ENCODE measurements around the gene ATP10A.

ATP10A gene

GRCh38 chr15:25676070-25676469 lies 187.1 kb downstream of the ATP10A start:
- Histone ChIP-seq H3K9ac (ENCODE audit: low read length) (no peak overlapping the region), H3K9me3 (ENCODE audit: control insufficient read depth, low read length) (no peaks in the 10 kb centered on the region), H3K36me3 (ENCODE audit: control insufficient read depth, insufficient read depth, low read length, severe bottlenecking) (peaks cover 38% of the 10 kb centered on the region), H3K4me3 (ENCODE audit: low read length) (no peak overlapping the region), H3K4me1 (ENCODE audit: control insufficient read depth, insufficient read depth, low read length) (peaks cover 12% of the 10 kb centered on the region), H3K27me3 (replicated peaks; ENCODE audit: control insufficient read depth, insufficient read depth, low read length) (no peaks in the 10 kb centered on the region)
- DNase-seq (ENCODE audit: low read depth): no peak

- no peak overlapping the region for H3K4me3 ChIP-seq (ENCODE audit: low read length)
- no peaks in the 10 kb centered on the region for H3K27me3 ChIP-seq (replicated peaks; ENCODE audit: control insufficient read depth, insufficient read depth, low read length)
- H3K4me1 ChIP-seq (ENCODE audit: control insufficient read depth, insufficient read depth, low read length): peaks cover 19% of the 10 kb centered on the region
- H3K36me3 ChIP-seq (ENCODE audit: control insufficient read depth, insufficient read depth, low read length, severe bottlenecking): peaks cover 31% of the 10 kb centered on the region
- H3K9ac ChIP-seq (ENCODE audit: low read length): no peak overlapping the region
- H3K9me3 ChIP-seq (ENCODE audit: control insufficient read depth, low read length): no peaks in the 10 kb centered on the region
- DNase-seq (ENCODE audit: low read depth): no peak
These were observed 187.7 kb downstream of the ATP10A start for GRCh38 chr15:25675396-25675795.

- peaks cover 26% of the 10 kb centered on the region for H3K36me3 ChIP-seq (ENCODE audit: control insufficient read depth, insufficient read depth, low read length, severe bottlenecking)
- H3K4me3 ChIP-seq (ENCODE audit: low read length): no peak overlapping the region
- DNase-seq (ENCODE audit: low read depth): no peak
- H3K9me3 ChIP-seq (ENCODE audit: control insufficient read depth, low read length): no peaks in the 10 kb centered on the region
- peaks cover 24% of the 10 kb centered on the region for H3K4me1 ChIP-seq (ENCODE audit: control insufficient read depth, insufficient read depth, low read length)
- H3K9ac ChIP-seq (ENCODE audit: low read length): no peak overlapping the region
- no peaks in the 10 kb centered on the region for H3K27me3 ChIP-seq (replicated peaks; ENCODE audit: control insufficient read depth, insufficient read depth, low read length)
These were observed 188.2 kb downstream of the ATP10A start for GRCh38 chr15:25674913-25675312.

- no peak overlapping the region for H3K9ac ChIP-seq (ENCODE audit: low read length)
- peaks cover 18% of the 10 kb centered on the region for H3K36me3 ChIP-seq (ENCODE audit: control insufficient read depth, insufficient read depth, low read length, severe bottlenecking)
- H3K27me3 ChIP-seq (replicated peaks; ENCODE audit: control insufficient read depth, insufficient read depth, low read length): no peaks in the 10 kb centered on the region
- peaks cover 24% of the 10 kb centered on the region for H3K4me1 ChIP-seq (ENCODE audit: control insufficient read depth, insufficient read depth, low read length)
- no peak for DNase-seq (ENCODE audit: low read depth)
- H3K9me3 ChIP-seq (ENCODE audit: control insufficient read depth, low read length): no peaks in the 10 kb centered on the region
- H3K4me3 ChIP-seq (ENCODE audit: low read length): no peak overlapping the region
These were observed 189.2 kb downstream of the ATP10A start for GRCh38 chr15:25673972-25674371.

- no peaks in the 10 kb centered on the region for H3K27me3 ChIP-seq (replicated peaks; ENCODE audit: control insufficient read depth, insufficient read depth, low read length)
- H3K4me3 ChIP-seq (ENCODE audit: low read length): no peak overlapping the region
- H3K9ac ChIP-seq (ENCODE audit: low read length): no peak overlapping the region
- peaks cover 12% of the 10 kb centered on the region for H3K36me3 ChIP-seq (ENCODE audit: control insufficient read depth, insufficient read depth, low read length, severe bottlenecking)
- peaks cover 24% of the 10 kb centered on the region for H3K4me1 ChIP-seq (ENCODE audit: control insufficient read depth, insufficient read depth, low read length)
- DNase-seq (ENCODE audit: low read depth): no peak
- no peaks in the 10 kb centered on the region for H3K9me3 ChIP-seq (ENCODE audit: control insufficient read depth, low read length)
These were observed 189.8 kb downstream of the ATP10A start for GRCh38 chr15:25673351-25673750.

- H3K4me3 ChIP-seq (ENCODE audit: low read length): no peak overlapping the region
These were observed 192.0 kb downstream of the ATP10A start for GRCh38 chr15:25671132-25671531.

GRCh38 chr15:25670621-25671020 lies 192.5 kb downstream of the ATP10A start:
- Histone ChIP-seq H3K36me3 (ENCODE audit: control insufficient read depth, insufficient read depth, low read length, severe bottlenecking) (peaks cover 4% of the 10 kb centered on the region), H3K9ac (ENCODE audit: low read length) (no peak overlapping the region), H3K9me3 (ENCODE audit: control insufficient read depth, low read length) (no peaks in the 10 kb centered on the region), H3K27me3 (replicated peaks; ENCODE audit: control insufficient read depth, insufficient read depth, low read length) (no peaks in the 10 kb centered on the region), H3K4me3 (ENCODE audit: low read length) (peak overlapping the region; percentile 56), H3K4me1 (ENCODE audit: control insufficient read depth, insufficient read depth, low read length) (peaks cover 24% of the 10 kb centered on the region)
- DNase-seq (ENCODE audit: low read depth): no peak

More at GRCh38 chr15:25671132-25671531, 192.0 kb downstream of the ATP10A start:
- Histone ChIP-seq H3K9me3 (ENCODE audit: control insufficient read depth, low read length) (no peaks in the 10 kb centered on the region), H3K27me3 (replicated peaks; ENCODE audit: control insufficient read depth, insufficient read depth, low read length) (no peaks in the 10 kb centered on the region), H3K9ac (ENCODE audit: low read length) (no peak overlapping the region), H3K4me1 (ENCODE audit: control insufficient read depth, insufficient read depth, low read length) (peaks cover 24% of the 10 kb centered on the region), H3K36me3 (ENCODE audit: control insufficient read depth, insufficient read depth, low read length, severe bottlenecking) (peaks cover 4% of the 10 kb centered on the region)
- DNase-seq (ENCODE audit: low read depth): no peak

GRCh38 chr15:25670025-25670554 lies 193.0 kb downstream of the ATP10A start:
- Histone ChIP-seq H3K9me3 (ENCODE audit: control insufficient read depth, low read length) (no peaks in the 10 kb centered on the region), H3K4me1 (ENCODE audit: control insufficient read depth, insufficient read depth, low read length) (peaks cover 23% of the 10 kb centered on the region), H3K36me3 (ENCODE audit: control insufficient read depth, insufficient read depth, low read length, severe bottlenecking) (peaks cover 4% of the 10 kb centered on the region), H3K4me3 (ENCODE audit: low read length) (peak overlapping the region; percentile 56), H3K27me3 (replicated peaks; ENCODE audit: control insufficient read depth, insufficient read depth, low read length) (no peaks in the 10 kb centered on the region), H3K9ac (ENCODE audit: low read length) (no peak overlapping the region)
- DNase-seq (ENCODE audit: low read depth): peak; percentile 82

- Histone ChIP-seq H3K36me3 (ENCODE audit: control insufficient read depth, insufficient read depth, low read length, severe bottlenecking) (peaks cover 1% of the 10 kb centered on the region), H3K4me1 (ENCODE audit: control insufficient read depth, insufficient read depth, low read length) (peaks cover 18% of the 10 kb centered on the region), H3K9me3 (ENCODE audit: control insufficient read depth, low read length) (no peaks in the 10 kb centered on the region), H3K27me3 (replicated peaks; ENCODE audit: control insufficient read depth, insufficient read depth, low read length) (no peaks in the 10 kb centered on the region), H3K9ac (ENCODE audit: low read length) (no peak overlapping the region), H3K4me3 (ENCODE audit: low read length) (no peak overlapping the region)
- DNase-seq (ENCODE audit: low read depth): no peak
These were observed 194.2 kb downstream of the ATP10A start for GRCh38 chr15:25668901-25669300.

GRCh38 chr15:25668236-25668795 lies 194.8 kb downstream of the ATP10A start:
- Histone ChIP-seq H3K36me3 (ENCODE audit: control insufficient read depth, insufficient read depth, low read length, severe bottlenecking) (no peaks in the 10 kb centered on the region), H3K4me1 (ENCODE audit: control insufficient read depth, insufficient read depth, low read length) (peaks cover 18% of the 10 kb centered on the region), H3K27me3 (replicated peaks; ENCODE audit: control insufficient read depth, insufficient read depth, low read length) (no peaks in the 10 kb centered on the region), H3K9me3 (ENCODE audit: control insufficient read depth, low read length) (no peaks in the 10 kb centered on the region), H3K4me3 (ENCODE audit: low read length) (no peak overlapping the region), H3K9ac (ENCODE audit: low read length) (no peak overlapping the region)
- no peak for DNase-seq (ENCODE audit: low read depth)

GRCh38 chr15:25667829-25668228 lies 195.3 kb downstream of the ATP10A start:
- no peaks in the 10 kb centered on the region for H3K9me3 ChIP-seq (ENCODE audit: control insufficient read depth, low read length)
- peaks cover 18% of the 10 kb centered on the region for H3K4me1 ChIP-seq (ENCODE audit: control insufficient read depth, insufficient read depth, low read length)
- no peak overlapping the region for H3K4me3 ChIP-seq (ENCODE audit: low read length)
- DNase-seq (ENCODE audit: low read depth): no peak
- no peaks in the 10 kb centered on the region for H3K36me3 ChIP-seq (ENCODE audit: control insufficient read depth, insufficient read depth, low read length, severe bottlenecking)
- H3K27me3 ChIP-seq (replicated peaks; ENCODE audit: control insufficient read depth, insufficient read depth, low read length): no peaks in the 10 kb centered on the region
- no peak overlapping the region for H3K9ac ChIP-seq (ENCODE audit: low read length)

GRCh38 chr15:25665913-25666312 lies 197.2 kb downstream of the ATP10A start:
- no peak for DNase-seq (ENCODE audit: low read depth)
- H3K27me3 ChIP-seq (replicated peaks; ENCODE audit: control insufficient read depth, insufficient read depth, low read length): no peaks in the 10 kb centered on the region
- no peak overlapping the region for H3K4me3 ChIP-seq (ENCODE audit: low read length)
- no peaks in the 10 kb centered on the region for H3K36me3 ChIP-seq (ENCODE audit: control insufficient read depth, insufficient read depth, low read length, severe bottlenecking)
- H3K4me1 ChIP-seq (ENCODE audit: control insufficient read depth, insufficient read depth, low read length): peaks cover 10% of the 10 kb centered on the region
- H3K9ac ChIP-seq (ENCODE audit: low read length): no peak overlapping the region
- H3K9me3 ChIP-seq (ENCODE audit: control insufficient read depth, low read length): no peaks in the 10 kb centered on the region

All from adipocyte (in vitro differentiated cells).